Ovary (tissue), 3 donors: ENCODE data around the gene SPDYE6.
"Not testable (repeated sequence)": the region's sequence is repeated elsewhere in the genome, so short reads cannot be mapped to it uniquely, and the experiment has no call there.

ENCODE experiments used
- POLR2A ChIP-seq: fragments of 450-650 bp; IDR thresholded peaks from one replicate; pipeline ENCODE4 v1.6.1; 2017; ENCODE audit warnings: antibody characterized with exemption, mild to moderate bottlenecking, moderate library complexity
- TF ChIP-seq, protein P1 (sequence below), 3 donors: fragments of 450-650 bp in 2 of 3; fragments of 200-600 bp in 1 of 3; IDR thresholded peaks; one replicate each; pipeline versions ENCODE4 v1.5.1 to v1.8.0; 2016 to 2022; ENCODE audit warnings: antibody characterized with exemption in 3 of 3, mild to moderate bottlenecking in 1 of 3
- donor health status: DM: no; HTN: no; CAD: no.

DNA sequence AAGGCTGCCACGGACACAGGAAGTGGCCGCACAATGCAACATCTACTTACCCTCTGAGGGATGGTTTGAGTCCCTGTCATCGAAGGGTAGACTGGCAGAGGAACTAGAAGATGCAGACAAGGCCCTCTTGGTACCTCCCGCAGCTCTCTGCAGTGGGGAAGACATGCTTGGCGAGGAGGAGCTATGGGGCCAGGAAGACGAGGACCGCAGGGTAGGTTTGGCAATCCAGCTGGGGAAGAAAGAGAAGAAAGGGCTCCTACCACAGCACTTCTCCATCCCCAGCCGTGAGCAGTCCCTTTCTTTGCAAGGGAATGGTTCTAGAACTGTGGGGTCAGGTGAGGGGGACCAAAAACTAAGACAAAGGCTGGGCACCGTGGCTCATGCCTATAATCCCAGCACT lies 26.9 kb downstream of the SPDYE6 start:
- TF ChIP-seq, protein P1, sequence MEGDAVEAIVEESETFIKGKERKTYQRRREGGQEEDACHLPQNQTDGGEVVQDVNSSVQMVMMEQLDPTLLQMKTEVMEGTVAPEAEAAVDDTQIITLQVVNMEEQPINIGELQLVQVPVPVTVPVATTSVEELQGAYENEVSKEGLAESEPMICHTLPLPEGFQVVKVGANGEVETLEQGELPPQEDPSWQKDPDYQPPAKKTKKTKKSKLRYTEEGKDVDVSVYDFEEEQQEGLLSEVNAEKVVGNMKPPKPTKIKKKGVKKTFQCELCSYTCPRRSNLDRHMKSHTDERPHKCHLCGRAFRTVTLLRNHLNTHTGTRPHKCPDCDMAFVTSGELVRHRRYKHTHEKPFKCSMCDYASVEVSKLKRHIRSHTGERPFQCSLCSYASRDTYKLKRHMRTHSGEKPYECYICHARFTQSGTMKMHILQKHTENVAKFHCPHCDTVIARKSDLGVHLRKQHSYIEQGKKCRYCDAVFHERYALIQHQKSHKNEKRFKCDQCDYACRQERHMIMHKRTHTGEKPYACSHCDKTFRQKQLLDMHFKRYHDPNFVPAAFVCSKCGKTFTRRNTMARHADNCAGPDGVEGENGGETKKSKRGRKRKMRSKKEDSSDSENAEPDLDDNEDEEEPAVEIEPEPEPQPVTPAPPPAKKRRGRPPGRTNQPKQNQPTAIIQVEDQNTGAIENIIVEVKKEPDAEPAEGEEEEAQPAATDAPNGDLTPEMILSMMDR (IDR thresholded peaks at IDR 0.05): not testable (repeated sequence)
- TF ChIP-seq POLR2A: not testable (repeated sequence)
